GM13976 (cell line): Measurements from ENCODE around the gene COL4A2.

Experiments
- DNase-seq: peaks from one replicate; pipeline ENCODE4 v3.0.0; 2012; ENCODE audit warnings: low spot score
- CTCF ChIP-seq: IDR thresholded peaks from 2 replicates; pipeline ENCODE4 v1.5.1; 2012; ENCODE audit warnings: borderline replicate concordance, mild to moderate bottlenecking; ENCODE audit not compliant: insufficient read depth; ENCODE audit errors: extremely low read depth, missing control alignments, control extremely low read depth
- in situ Hi-C: fragments of 300-500 bp; cut with MboI; formaldehyde crosslinking; loops from one replicate; pipeline ENCODE4 v1.12.0; 2022; ENCODE audit warnings: low sequenced_read_pairs, mixed read lengths, inconsistent platforms; ENCODE audit not compliant: unreplicated experiment

Gene COL4A2

GRCh38 chr13:110336108-110336507 lies 29.0 kb downstream of the COL4A2 start:
- in situ Hi-C loops: no loop called here
- DNase-seq: no peak
- no peak for TF ChIP-seq CTCF

- no peak for DNase-seq
- no peak for TF ChIP-seq CTCF
- in situ Hi-C loops: no loop called here
Observed at GRCh38 chr13:110336681-110337080, 29.6 kb downstream of the COL4A2 start.

- TF ChIP-seq CTCF: no peak
- in situ Hi-C loops: no loop called here
- DNase-seq: no peak
Observed at GRCh38 chr13:110337247-110337646, 30.2 kb downstream of the COL4A2 start.

- TF ChIP-seq CTCF: no peak
- DNase-seq: no peak
- in situ Hi-C loops: no loop called here
Observed at GRCh38 chr13:110338441-110339101, 31.5 kb downstream of the COL4A2 start.

GRCh38 chr13:110339263-110339662 lies 32.2 kb downstream of the COL4A2 start:
- no peak for TF ChIP-seq CTCF
- in situ Hi-C loops: no loop called here
- no peak for DNase-seq

- no peak for TF ChIP-seq CTCF
- DNase-seq: no peak
- in situ Hi-C loops: no loop called here
Observed at GRCh38 chr13:110339975-110340550, 33.0 kb downstream of the COL4A2 start.
